ENCODE data around the gene ARHGEF33.

The ARHGEF33 gene

DNA sequence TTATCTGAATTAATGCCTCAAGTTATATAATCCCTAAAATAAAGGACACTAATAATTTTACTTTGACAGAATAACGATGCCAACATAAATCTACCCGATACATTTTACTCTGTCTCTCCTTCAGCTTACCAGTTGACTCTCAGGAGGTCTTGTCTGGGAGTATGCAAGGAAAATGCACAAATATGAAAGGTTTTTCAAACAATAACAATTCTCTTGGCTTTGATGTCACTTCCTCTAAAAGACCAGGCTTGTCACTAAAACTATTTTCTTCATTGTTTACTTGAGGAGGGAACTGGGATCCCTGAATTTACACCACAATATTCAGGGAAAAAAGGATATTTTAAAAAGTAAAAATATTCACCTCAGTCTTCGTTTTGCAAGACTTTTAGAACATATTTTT, 134.0 kb downstream of the ARHGEF33 start:
- DNase-seq (ENCODE audit: low read depth in 1 of 2, low spot score in 1 of 2) = no peak
- Histone ChIP-seq H3K27me3 (ENCODE audit: insufficient read depth, poor library complexity, severe bottlenecking) (no peaks in the 10 kb centered on the region), H3K4me3 (replicated peaks; ENCODE audit: insufficient read depth, low read length) (no peak overlapping the region), H3K27ac (replicated peaks) (no peak overlapping the region)
- no peak for TF ChIP-seq GABPA (IDR thresholded peaks at IDR 0.05; ENCODE audit: low read depth)
- TF ChIP-seq, protein P1, sequence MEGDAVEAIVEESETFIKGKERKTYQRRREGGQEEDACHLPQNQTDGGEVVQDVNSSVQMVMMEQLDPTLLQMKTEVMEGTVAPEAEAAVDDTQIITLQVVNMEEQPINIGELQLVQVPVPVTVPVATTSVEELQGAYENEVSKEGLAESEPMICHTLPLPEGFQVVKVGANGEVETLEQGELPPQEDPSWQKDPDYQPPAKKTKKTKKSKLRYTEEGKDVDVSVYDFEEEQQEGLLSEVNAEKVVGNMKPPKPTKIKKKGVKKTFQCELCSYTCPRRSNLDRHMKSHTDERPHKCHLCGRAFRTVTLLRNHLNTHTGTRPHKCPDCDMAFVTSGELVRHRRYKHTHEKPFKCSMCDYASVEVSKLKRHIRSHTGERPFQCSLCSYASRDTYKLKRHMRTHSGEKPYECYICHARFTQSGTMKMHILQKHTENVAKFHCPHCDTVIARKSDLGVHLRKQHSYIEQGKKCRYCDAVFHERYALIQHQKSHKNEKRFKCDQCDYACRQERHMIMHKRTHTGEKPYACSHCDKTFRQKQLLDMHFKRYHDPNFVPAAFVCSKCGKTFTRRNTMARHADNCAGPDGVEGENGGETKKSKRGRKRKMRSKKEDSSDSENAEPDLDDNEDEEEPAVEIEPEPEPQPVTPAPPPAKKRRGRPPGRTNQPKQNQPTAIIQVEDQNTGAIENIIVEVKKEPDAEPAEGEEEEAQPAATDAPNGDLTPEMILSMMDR (IDR thresholded peaks at IDR 0.05; ENCODE audit: insufficient read depth, low read length) = no peak
- no peak for TF ChIP-seq POLR2AphosphoS5 (IDR thresholded peaks at IDR 0.05; ENCODE audit: low read depth)
- TF ChIP-seq SPI1 (IDR thresholded peaks at IDR 0.05; ENCODE audit: borderline replicate concordance, low read depth) = 0 out of 2 replicates have a peak, but pooled peaks have one; percentile 3

DNA sequence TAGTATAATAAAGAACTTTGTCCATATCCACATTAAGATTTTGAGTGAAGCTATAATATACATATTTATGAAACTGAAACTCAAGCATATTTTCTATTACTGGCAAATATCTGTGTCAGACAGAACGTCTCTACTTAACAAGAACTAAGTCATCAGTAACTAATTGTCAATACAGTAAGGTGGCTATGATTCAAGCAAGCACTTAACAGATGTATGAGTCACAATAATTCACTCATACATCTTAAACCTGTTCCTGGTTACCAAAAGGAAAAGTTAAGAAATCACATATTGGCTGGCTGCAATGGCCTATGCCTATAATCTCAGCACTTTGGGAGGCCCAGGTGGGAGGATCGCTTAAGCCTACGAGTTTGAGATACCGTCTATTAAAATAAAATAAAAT, 135.2 kb downstream of the ARHGEF33 start:
- H3K27ac ChIP-seq (replicated peaks) = no peak overlapping the region
- H3K27me3 ChIP-seq (ENCODE audit: insufficient read depth, poor library complexity, severe bottlenecking) = no peaks in the 10 kb centered on the region
- no peak for DNase-seq (ENCODE audit: low read depth in 1 of 2, low spot score in 1 of 2)
- TF ChIP-seq POLR2AphosphoS5 (IDR thresholded peaks at IDR 0.05; ENCODE audit: low read depth) (no peak), SPI1 (IDR thresholded peaks at IDR 0.05; ENCODE audit: borderline replicate concordance, low read depth) (no peak), REST (IDR thresholded peaks at IDR 0.05; ENCODE audit: insufficient replicate concordance, low read depth) (no peak), GABPA (IDR thresholded peaks at IDR 0.05; ENCODE audit: low read depth) (no peak)
- TF ChIP-seq, protein P1 (IDR thresholded peaks at IDR 0.05; ENCODE audit: insufficient read depth, low read length) = no peak
- H3K4me3 ChIP-seq (replicated peaks; ENCODE audit: insufficient read depth, low read length) = no peak overlapping the region

Measured in HL-60 (cell line).